HCT116 (cell line): ENCODE measurements around the gene IL36B.
"Not testable (repeated sequence)": the region's sequence is repeated elsewhere in the genome, so short reads cannot be mapped to it uniquely, and the experiment has no call there.

Source experiments
- CEBPB ChIP-seq: IDR thresholded peaks from 2 replicates; pipeline ENCODE4 v1.6.1; 2012; ENCODE audit warnings: low read depth
- EZH2phosphoT487 ChIP-seq: fragments of 200-600 bp; IDR thresholded peaks from 2 replicates; pipeline ENCODE4 v1.6.1; 2018; ENCODE audit warnings: antibody characterized with exemption, borderline replicate concordance
- JUND ChIP-seq: IDR thresholded peaks from 2 replicates; pipeline ENCODE4 v1.6.1; 2012
- POLR2A ChIP-seq: IDR thresholded peaks from 2 replicates; pipeline ENCODE4 v1.7.0; 2011; ENCODE audit warnings: borderline replicate concordance; ENCODE audit not compliant: insufficient read depth, insufficient read length; ENCODE audit errors: extremely low read depth
- SRF ChIP-seq: IDR thresholded peaks from 2 replicates; pipeline ENCODE4 v1.6.1; 2012; ENCODE audit warnings: low read depth
- TF ChIP-seq, protein P1 (sequence below), 3 experiments: fragments of 200-600 bp in 1 of 3; sonication (generic) in 1 of 3; IDR thresholded peaks in 2 of 3; conservative IDR thresholded peaks in 1 of 3; 2 replicates each; pipeline ENCODE4 v1.5.1; 2012 to 2017; ENCODE audit warnings: low read depth in 2 of 3, low read length in 2 of 3, antibody characterized with exemption in 1 of 3, borderline replicate concordance in 1 of 3, control low read depth in 1 of 3, mild to moderate bottlenecking in 1 of 3, mixed read lengths in 1 of 3, mixed run types in 1 of 3, moderate library complexity in 1 of 3; ENCODE audit not compliant: insufficient read depth in 1 of 3
- TF ChIP-seq, protein P2 (sequence below): IDR thresholded peaks from 2 replicates; pipeline ENCODE4 v1.6.1; 2012
- TF ChIP-seq, protein P3 (sequence below): IDR thresholded peaks from 2 replicates; pipeline ENCODE4 v1.6.1; 2012

DNA sequence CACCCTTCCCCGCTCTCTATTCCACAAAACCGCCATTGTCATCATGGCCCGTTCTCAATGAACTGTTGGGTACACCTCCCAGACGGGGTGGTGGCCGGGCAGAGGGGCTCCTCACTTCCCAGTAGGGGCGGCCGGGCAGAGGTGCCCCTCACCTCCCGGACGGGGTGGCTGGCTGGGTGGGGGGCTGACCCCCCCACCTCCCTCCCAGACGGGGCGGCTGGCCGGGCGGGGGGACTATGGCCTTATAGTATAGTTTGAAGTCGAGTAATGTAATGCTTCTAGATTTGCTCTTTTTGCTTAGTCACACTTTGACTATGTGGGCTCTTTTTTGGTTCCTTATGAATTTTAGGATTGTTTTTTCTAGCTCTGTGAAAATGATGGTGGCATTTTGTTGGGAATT lies 43.6 kb upstream of the IL36B start:
- TF ChIP-seq, protein P1, sequence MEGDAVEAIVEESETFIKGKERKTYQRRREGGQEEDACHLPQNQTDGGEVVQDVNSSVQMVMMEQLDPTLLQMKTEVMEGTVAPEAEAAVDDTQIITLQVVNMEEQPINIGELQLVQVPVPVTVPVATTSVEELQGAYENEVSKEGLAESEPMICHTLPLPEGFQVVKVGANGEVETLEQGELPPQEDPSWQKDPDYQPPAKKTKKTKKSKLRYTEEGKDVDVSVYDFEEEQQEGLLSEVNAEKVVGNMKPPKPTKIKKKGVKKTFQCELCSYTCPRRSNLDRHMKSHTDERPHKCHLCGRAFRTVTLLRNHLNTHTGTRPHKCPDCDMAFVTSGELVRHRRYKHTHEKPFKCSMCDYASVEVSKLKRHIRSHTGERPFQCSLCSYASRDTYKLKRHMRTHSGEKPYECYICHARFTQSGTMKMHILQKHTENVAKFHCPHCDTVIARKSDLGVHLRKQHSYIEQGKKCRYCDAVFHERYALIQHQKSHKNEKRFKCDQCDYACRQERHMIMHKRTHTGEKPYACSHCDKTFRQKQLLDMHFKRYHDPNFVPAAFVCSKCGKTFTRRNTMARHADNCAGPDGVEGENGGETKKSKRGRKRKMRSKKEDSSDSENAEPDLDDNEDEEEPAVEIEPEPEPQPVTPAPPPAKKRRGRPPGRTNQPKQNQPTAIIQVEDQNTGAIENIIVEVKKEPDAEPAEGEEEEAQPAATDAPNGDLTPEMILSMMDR (IDR thresholded peaks at IDR 0.05 in 2 of 3, conservative IDR thresholded peaks at IDR 0.05 in 1 of 3; ENCODE audit: borderline replicate concordance in 1 of 3, insufficient read depth in 1 of 3, low read depth in 2 of 3, low read length in 2 of 3) = not testable (repeated sequence)
- TF ChIP-seq, protein P2, sequence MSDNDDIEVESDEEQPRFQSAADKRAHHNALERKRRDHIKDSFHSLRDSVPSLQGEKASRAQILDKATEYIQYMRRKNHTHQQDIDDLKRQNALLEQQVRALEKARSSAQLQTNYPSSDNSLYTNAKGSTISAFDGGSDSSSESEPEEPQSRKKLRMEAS = not testable (repeated sequence)
- TF ChIP-seq POLR2A, EZH2phosphoT487, SRF, JUND, CEBPB: not testable (repeated sequence)
- TF ChIP-seq, protein P3, sequence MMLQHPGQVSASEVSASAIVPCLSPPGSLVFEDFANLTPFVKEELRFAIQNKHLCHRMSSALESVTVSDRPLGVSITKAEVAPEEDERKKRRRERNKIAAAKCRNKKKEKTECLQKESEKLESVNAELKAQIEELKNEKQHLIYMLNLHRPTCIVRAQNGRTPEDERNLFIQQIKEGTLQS = not testable (repeated sequence)
